ENCODE measurements around the gene ACTR3. TPM values are rescaled to one million over a fixed set of nuclear protein-coding genes. Genes with fewer than 3 reads are reported as not detected.

Gene ACTR3
- total RNA-seq, 1 donor from 2014 or later, result 175 TPM

DNA sequence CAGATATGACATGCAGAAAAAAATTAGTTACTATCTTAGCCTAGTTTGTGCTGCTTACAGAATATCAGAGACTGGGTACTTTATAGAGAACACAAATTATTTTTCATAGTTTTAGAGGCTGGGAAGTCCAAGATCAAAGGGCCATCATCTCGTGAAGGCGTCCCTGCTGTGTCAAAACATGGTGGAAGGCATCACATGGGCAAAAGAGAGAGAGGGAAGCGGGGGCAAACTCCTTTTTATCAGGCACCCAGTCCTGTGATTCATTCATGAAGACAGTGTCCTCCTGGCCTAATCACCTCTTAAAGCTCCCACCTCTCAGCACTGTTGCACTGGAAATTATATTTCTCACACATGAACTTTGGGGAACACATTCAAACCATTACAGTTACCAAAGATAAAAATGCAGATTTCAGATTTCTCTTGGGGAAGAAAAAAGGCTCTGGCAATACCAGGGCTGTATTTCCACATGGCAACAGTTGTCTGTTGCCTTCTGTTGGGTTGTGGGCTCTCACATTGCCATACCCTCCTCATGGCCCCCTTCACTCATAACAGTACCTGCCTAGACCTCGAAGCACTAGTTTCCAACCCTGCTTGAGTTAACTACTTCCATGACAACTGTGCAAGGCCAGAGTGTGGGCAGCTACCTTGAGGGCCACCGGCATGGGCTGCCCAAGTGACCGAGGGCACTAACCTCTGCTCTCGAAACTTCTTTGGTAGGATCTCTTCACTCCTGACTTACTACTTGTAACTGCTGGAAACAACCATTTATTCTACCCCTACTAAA is 2.7 kb upstream of the ACTR3 start:
- H3K4me1 Mint-ChIP-seq (ENCODE audit: unreplicated experiment), result peaks cover 36% of the 10 kb centered on the region
- H3K27ac Mint-ChIP-seq, result peak overlapping the region; percentile 82
- no peaks in the 10 kb centered on the region for H3K27me3 Mint-ChIP-seq
- peaks cover 18% of the 10 kb centered on the region for H3K36me3 Mint-ChIP-seq
- DNase-seq (ENCODE audit: extremely low spot score, unreplicated experiment), result no peak
- TF ChIP-seq, protein P1, sequence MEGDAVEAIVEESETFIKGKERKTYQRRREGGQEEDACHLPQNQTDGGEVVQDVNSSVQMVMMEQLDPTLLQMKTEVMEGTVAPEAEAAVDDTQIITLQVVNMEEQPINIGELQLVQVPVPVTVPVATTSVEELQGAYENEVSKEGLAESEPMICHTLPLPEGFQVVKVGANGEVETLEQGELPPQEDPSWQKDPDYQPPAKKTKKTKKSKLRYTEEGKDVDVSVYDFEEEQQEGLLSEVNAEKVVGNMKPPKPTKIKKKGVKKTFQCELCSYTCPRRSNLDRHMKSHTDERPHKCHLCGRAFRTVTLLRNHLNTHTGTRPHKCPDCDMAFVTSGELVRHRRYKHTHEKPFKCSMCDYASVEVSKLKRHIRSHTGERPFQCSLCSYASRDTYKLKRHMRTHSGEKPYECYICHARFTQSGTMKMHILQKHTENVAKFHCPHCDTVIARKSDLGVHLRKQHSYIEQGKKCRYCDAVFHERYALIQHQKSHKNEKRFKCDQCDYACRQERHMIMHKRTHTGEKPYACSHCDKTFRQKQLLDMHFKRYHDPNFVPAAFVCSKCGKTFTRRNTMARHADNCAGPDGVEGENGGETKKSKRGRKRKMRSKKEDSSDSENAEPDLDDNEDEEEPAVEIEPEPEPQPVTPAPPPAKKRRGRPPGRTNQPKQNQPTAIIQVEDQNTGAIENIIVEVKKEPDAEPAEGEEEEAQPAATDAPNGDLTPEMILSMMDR (conservative IDR thresholded peaks at IDR 0.05), result no peak
- H3K9me3 Mint-ChIP-seq, result no peaks in the 10 kb centered on the region
- H3K4me3 Mint-ChIP-seq, result peak overlapping the region; percentile 79

DNA sequence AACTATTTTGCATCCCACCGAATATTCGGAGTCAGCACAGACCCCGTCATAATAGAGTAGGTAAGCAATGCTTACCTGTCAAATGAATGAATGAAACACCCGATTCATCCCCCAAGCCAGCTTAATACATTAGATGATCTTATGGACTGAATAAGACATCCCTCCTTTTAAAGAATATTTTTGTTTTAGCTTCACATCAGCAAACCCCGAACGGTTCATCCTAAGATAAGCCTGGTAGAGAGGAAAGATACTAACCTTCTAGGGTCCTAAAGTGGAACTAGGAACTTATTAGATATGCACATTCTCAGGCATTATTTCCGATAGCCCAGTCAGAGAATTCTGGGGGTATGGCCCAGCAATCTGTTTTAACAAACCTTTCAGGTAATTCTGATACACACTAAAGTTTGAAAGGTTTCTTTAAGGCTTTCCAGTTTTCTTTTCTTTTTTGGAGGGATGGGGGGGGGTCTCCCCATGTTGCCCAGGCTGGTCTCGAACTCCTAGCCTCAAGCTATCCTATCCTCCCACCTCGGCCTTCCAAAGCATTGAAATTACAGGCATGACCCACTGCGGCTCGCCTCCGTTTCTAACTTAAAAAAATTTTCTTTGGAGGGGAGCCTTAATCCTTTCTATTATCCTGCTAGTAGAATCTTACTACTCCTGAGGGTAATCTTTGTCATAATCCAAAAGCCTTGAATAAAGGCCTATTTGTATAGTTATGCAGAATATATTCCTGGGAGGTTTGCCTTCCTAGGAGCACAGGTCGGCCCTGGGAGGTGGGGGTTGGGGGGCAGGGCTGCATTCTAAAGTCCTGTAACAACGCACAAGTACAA is 1.0 kb upstream of the ACTR3 start:
- DNase-seq (ENCODE audit: extremely low spot score, unreplicated experiment), result no peak
- peak overlapping the region; percentile 100 for H3K4me3 Mint-ChIP-seq
- no peaks in the 10 kb centered on the region for H3K27me3 Mint-ChIP-seq
- H3K9me3 Mint-ChIP-seq, result no peaks in the 10 kb centered on the region
- TF ChIP-seq, protein P1 (conservative IDR thresholded peaks at IDR 0.05), result no peak
- H3K4me1 Mint-ChIP-seq (ENCODE audit: unreplicated experiment), result peaks cover 51% of the 10 kb centered on the region
- peak overlapping the region; percentile 99 for H3K27ac Mint-ChIP-seq
- peaks cover 18% of the 10 kb centered on the region for H3K36me3 Mint-ChIP-seq

DNA sequence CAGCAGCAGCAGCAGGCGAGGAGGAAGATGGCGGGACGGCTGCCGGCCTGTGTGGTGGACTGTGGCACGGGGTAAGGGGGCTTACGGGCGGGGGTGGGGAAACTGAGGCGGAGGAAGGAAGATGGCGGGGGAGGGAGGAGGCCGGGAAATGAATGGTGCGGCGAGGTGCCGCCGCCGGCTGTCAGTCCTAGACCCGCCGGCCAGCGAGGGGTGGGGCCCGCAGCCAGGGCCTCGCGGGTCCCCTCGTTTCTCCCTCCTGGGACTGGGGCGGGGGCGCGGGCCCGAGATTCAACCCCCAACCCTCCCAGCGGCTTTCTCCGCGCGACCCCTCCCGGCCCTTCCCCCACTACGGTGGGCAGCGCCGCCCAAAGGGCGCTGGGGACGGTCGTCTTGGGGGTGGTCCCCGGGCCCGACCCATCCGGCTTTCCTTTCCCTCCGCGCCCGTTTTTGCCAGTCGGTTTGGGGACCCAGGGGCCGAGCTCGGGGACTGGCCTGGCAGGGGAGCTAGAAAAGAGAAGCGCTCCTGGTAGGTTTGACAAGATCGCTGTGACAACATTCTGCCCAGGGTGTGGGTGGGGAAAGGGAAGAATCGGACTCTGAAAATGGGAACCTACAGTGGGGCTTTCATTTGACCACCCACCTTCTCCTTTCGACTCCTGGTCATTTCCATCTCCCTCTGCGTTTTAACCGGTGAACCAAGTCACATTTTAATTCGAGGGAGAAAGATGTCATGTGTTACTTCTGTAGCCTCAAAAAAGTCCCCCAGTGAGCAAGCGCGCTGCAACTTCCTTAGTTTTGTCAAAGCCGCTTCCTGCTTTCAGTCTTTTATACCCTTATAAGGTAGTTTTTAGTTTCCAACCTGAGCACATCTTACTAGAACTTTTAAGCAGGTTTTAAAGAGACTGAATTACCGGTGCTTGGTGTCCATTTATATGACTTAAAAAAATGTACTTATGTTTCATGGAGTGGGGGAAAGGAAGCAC is 655 bp downstream of the ACTR3 start:
- Mint-ChIP-seq H3K36me3 (peaks cover 19% of the 10 kb centered on the region), H3K4me3 (peak overlapping the region; percentile 100), H3K27me3 (no peaks in the 10 kb centered on the region), H3K4me1 (ENCODE audit: unreplicated experiment) (peaks cover 66% of the 10 kb centered on the region), H3K9me3 (no peaks in the 10 kb centered on the region), H3K27ac (peak overlapping the region; percentile 99)
- TF ChIP-seq, protein P1 (conservative IDR thresholded peaks at IDR 0.05), result no peak
- peak; percentile 75 for DNase-seq (ENCODE audit: extremely low spot score, unreplicated experiment)

DNA sequence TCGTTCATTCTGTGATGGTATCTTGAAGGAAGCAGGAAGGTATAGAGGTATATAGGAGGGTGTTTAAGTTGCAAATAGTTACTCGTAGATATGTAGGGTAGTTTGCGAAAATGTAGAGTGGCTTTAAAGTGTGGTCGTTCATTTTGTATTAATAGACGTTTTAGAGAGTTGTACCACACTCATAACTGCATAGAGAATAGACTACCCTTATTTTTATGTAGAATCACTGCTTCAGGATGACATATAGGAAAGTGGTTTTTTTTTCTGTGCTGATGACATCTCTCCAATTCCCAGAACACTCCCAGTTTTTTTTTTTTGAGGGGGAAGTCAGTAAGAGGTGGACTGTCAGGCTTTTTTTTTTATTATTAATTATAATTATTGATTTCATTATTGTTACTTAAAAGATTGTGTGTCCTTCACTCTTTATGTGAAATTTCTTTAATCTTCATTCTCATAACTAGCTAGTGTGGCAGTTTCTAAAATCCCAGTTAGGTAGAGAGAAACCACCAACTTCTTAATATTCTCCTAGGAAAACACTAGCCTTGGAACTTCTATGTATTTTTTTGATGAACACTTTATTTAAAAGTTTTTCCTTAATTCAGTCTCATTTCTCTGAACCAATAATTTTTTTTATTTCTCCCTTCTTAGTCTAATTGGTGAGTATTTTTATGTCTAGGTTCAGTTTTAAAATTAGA is 1.5 kb downstream of the ACTR3 start:
- TF ChIP-seq, protein P1 (conservative IDR thresholded peaks at IDR 0.05), result no peak
- peak overlapping the region; percentile 98 for H3K27ac Mint-ChIP-seq
- H3K4me3 Mint-ChIP-seq, result peak overlapping the region; percentile 100
- DNase-seq (ENCODE audit: extremely low spot score, unreplicated experiment), result no peak
- peaks cover 16% of the 10 kb centered on the region for H3K36me3 Mint-ChIP-seq
- H3K9me3 Mint-ChIP-seq, result no peaks in the 10 kb centered on the region
- H3K27me3 Mint-ChIP-seq, result no peaks in the 10 kb centered on the region
- H3K4me1 Mint-ChIP-seq (ENCODE audit: unreplicated experiment), result peaks cover 71% of the 10 kb centered on the region
